GM23338 (cell line): ENCODE data around the gene PLEKHA7. TPM values are rescaled to one million over a fixed set of nuclear protein-coding genes. Genes with fewer than 3 reads are reported as not detected.

Experiments used
- CREB1 ChIP-seq: fragments of 250-450 bp; sonication (Bioruptor Pico); IDR thresholded peaks from 2 replicates; pipeline ENCODE4 v1.5.0; 2020; ENCODE audit warnings: low read depth, mild to moderate bottlenecking, moderate library complexity
- CTCF ChIP-seq, 2 experiments: fragments of 200-600 bp in 1 of 2; sonication (generic) in 1 of 2; conservative IDR thresholded peaks; 2 replicates each; pipeline versions ENCODE4 v1.5.1 to v1.6.1; 2016 to 2017; ENCODE audit warnings: antibody characterized with exemption in 2 of 2, low read depth in 2 of 2, mild to moderate bottlenecking in 2 of 2, moderate library complexity in 1 of 2
- ETS1 ChIP-seq: IDR thresholded peaks from 2 replicates; pipeline ENCODE4 v1.6.1; 2016; ENCODE audit warnings: antibody characterized with exemption
- EZH2phosphoT487 ChIP-seq: fragments of 200-600 bp; sonication (generic); IDR thresholded peaks from one replicate; pipeline ENCODE4 v1.8.1; 2018; ENCODE audit warnings: antibody characterized with exemption; ENCODE audit not compliant: unreplicated experiment
- NANOG ChIP-seq: IDR thresholded peaks from 2 replicates; pipeline ENCODE4 v1.6.1; 2016; ENCODE audit warnings: antibody characterized with exemption, borderline replicate concordance
- POLR2AphosphoS5 ChIP-seq: IDR thresholded peaks from 2 replicates; pipeline ENCODE4 v1.6.1; 2016; ENCODE audit warnings: antibody characterized with exemption, low read depth
- STAT1 ChIP-seq: IDR thresholded peaks from one replicate; pipeline ENCODE4 v1.6.1; 2016; ENCODE audit warnings: antibody characterized with exemption; ENCODE audit not compliant: unreplicated experiment
- ZNF331 ChIP-seq: fragments of 250-450 bp; sonication (Bioruptor Pico); IDR thresholded peaks from 2 replicates; pipeline ENCODE4 v1.5.0; 2020; ENCODE audit warnings: low read depth, mild to moderate bottlenecking, moderate library complexity
- ZNF462 ChIP-seq: fragments of 250-450 bp; sonication (Bioruptor Pico); IDR thresholded peaks from 2 replicates; pipeline ENCODE4 v1.5.0; 2020; ENCODE audit warnings: mild to moderate bottlenecking, moderate library complexity
- polyA plus RNA-seq: library from polyadenylated mRNA; unstranded; fragments of >200 nt; fragmentation: Nextera tagmentation; extraction: Ambion mirVana; gene quantifications from 2 replicates; pipeline ENCODE4 v1.2.1, GENCODE V29; 2016
- total RNA-seq: library from RNA; depleted of rRNA; stranded (reverse); fragments of >200 nt; shearing (Covaris generic); gene quantifications from 2 replicates; pipeline ENCODE4 v1.2.3, GENCODE V29; 2014

Gene PLEKHA7
- total and polyA plus RNA-seq, 2 experiments from 2014 or later = 9.7 to 15.8 TPM

- no peak for TF ChIP-seq ZNF462
- no peak for TF ChIP-seq ETS1
- no peak for TF ChIP-seq CTCF (conservative IDR thresholded peaks at IDR 0.05; ENCODE audit: low read depth in 2 of 2)
- no peak for TF ChIP-seq POLR2AphosphoS5
- TF ChIP-seq CREB1 (CRISPR knock-in tag) = no peak
- no peak for TF ChIP-seq ZNF331 (CRISPR knock-in tag)
- TF ChIP-seq NANOG = no peak
- TF ChIP-seq STAT1 = no peak
- no peak for TF ChIP-seq EZH2phosphoT487
Measured at GRCh38 chr11:16774936-16775613, 239.1 kb downstream of the PLEKHA7 start (continued).
